HepG2 (cell line): ENCODE results near the gene HTR3B. TPM values are rescaled to one million over a fixed set of nuclear protein-coding genes. Genes with fewer than 3 reads are reported as not detected.

Experiments used
- BCLAF1 ChIP-seq: fragments of 450-650 bp; IDR thresholded peaks from 2 replicates; pipeline ENCODE4 v1.6.1; 2017; ENCODE audit warnings: mild to moderate bottlenecking
- BRCA1 ChIP-seq: sonication (generic); formaldehyde crosslinking; IDR thresholded peaks from 2 replicates; pipeline ENCODE4 v1.4.0; 2020; ENCODE audit warnings: missing genetic modification reagents
- GTF2F1 ChIP-seq: fragments of 150-350 bp; IDR thresholded peaks from 2 replicates; pipeline ENCODE4 v1.6.1; 2014; ENCODE audit warnings: low read length
- MEF2D ChIP-seq: sonication (generic); formaldehyde crosslinking; IDR thresholded peaks from 2 replicates; pipeline ENCODE4 v1.5.1; 2020; ENCODE audit warnings: mild to moderate bottlenecking, missing genetic modification reagents
- RCOR2 ChIP-seq: IDR thresholded peaks from 2 replicates; pipeline ENCODE4 v1.6.1; 2016; ENCODE audit warnings: missing biosample characterization, missing genetic modification reagents
- RFX5 ChIP-seq: IDR thresholded peaks from 2 replicates; pipeline ENCODE4 v1.6.1; 2011; ENCODE audit warnings: low read depth, low read length, improper control_type of control experiment
- SALL1 ChIP-seq: sonication (generic); formaldehyde crosslinking; IDR thresholded peaks from 2 replicates; pipeline ENCODE4 v1.8.0; 2022; ENCODE audit warnings: mild to moderate bottlenecking, missing genetic modification reagents
- TCF7L2 ChIP-seq: IDR thresholded peaks from 2 replicates; pipeline ENCODE4 v1.6.1; 2011; ENCODE audit warnings: mild to moderate bottlenecking, low read depth, low read length, moderate library complexity
- YEATS2 ChIP-seq: sonication (generic); formaldehyde crosslinking; IDR thresholded peaks from 2 replicates; pipeline ENCODE4 v1.4.0; 2020; ENCODE audit warnings: missing genetic modification reagents, borderline replicate concordance
- ZFP36L2 ChIP-seq: sonication (generic); formaldehyde crosslinking; IDR thresholded peaks from 2 replicates; pipeline ENCODE4 v1.4.0; 2020; ENCODE audit warnings: missing genetic modification reagents
- ZNF263 ChIP-seq: sonication (generic); formaldehyde crosslinking; IDR thresholded peaks from 2 replicates; pipeline ENCODE4 v1.4.0; 2020; ENCODE audit warnings: missing genetic modification reagents
- ZNF407 ChIP-seq: sonication (generic); formaldehyde crosslinking; IDR thresholded peaks from one replicate; pipeline ENCODE4 v1.5.1; 2020; ENCODE audit warnings: mild to moderate bottlenecking, missing genetic modification reagents; ENCODE audit errors: not compliant biosample characterization
- polyA plus RNA-seq, 8 experiments: library from polyadenylated mRNA; depleted of rRNA in 3 of 8; stranded (reverse) in 7 of 8; unstranded in 1 of 8; fragments of >200 nt; fragmentation: Illumina TruSeq in 4 of 8; extraction: Trizol in 4 of 8; gene quantifications; 2 replicates each; pipeline versions ENCODE4 v1.2.1 to v1.2.3, GENCODE V29; 2011 to 2016; ENCODE audit warnings: low read depth in 4 of 8, missing spikeins in 1 of 8, mixed read lengths in 1 of 8; ENCODE audit not compliant: insufficient read depth in 1 of 8
- total RNA-seq, 5 experiments: library from RNA; depleted of rRNA; stranded (reverse); fragments of >200 nt; fragmentation: Illumina TruSeq; extraction: Trizol; gene quantifications; 2 replicates each; pipeline ENCODE4 v1.2.3, GENCODE V29; 2016; ENCODE audit warnings: low read depth in 1 of 5
- TF ChIP-seq, protein P1 (sequence below): sonication (generic); formaldehyde crosslinking; IDR thresholded peaks from 2 replicates; pipeline ENCODE4 v1.4.0; 2020; ENCODE audit warnings: missing genetic modification reagents, mild to moderate bottlenecking, borderline replicate concordance
- TF ChIP-seq, protein P2 (sequence below): sonication (generic); formaldehyde crosslinking; IDR thresholded peaks from 2 replicates; pipeline ENCODE4 v1.5.0; 2020; ENCODE audit warnings: mild to moderate bottlenecking, low read depth, missing genetic modification reagents, borderline replicate concordance

The HTR3B gene
- total and polyA plus RNA-seq, 2 of the 13 experiments (the other 11 are each of a cell fraction or from before 2014, with no cell fraction given): 0.09 to 1.7 TPM

GRCh38 chr11:113875234-113876073, 29.1 kb upstream of the HTR3B start, which contains the start of gene USP28 (continued):
- 0 out of 2 replicates have a peak, but pooled peaks have one; percentile 24 for TF ChIP-seq RCOR2 (CRISPR knock-in tag)
- TF ChIP-seq BRCA1: peak; percentile 87; the same call in 1 of the 2 replicates
- 0 out of 2 replicates have a peak, but pooled peaks have one; percentile 27 for TF ChIP-seq YEATS2 (CRISPR knock-in tag)
- peak; percentile 66; the same call in 1 of the 2 replicates for TF ChIP-seq SALL1 (CRISPR knock-in tag)
- no peak for TF ChIP-seq RFX5
- TF ChIP-seq ZNF263 (CRISPR knock-in tag): no peak
- TF ChIP-seq, protein P1, sequence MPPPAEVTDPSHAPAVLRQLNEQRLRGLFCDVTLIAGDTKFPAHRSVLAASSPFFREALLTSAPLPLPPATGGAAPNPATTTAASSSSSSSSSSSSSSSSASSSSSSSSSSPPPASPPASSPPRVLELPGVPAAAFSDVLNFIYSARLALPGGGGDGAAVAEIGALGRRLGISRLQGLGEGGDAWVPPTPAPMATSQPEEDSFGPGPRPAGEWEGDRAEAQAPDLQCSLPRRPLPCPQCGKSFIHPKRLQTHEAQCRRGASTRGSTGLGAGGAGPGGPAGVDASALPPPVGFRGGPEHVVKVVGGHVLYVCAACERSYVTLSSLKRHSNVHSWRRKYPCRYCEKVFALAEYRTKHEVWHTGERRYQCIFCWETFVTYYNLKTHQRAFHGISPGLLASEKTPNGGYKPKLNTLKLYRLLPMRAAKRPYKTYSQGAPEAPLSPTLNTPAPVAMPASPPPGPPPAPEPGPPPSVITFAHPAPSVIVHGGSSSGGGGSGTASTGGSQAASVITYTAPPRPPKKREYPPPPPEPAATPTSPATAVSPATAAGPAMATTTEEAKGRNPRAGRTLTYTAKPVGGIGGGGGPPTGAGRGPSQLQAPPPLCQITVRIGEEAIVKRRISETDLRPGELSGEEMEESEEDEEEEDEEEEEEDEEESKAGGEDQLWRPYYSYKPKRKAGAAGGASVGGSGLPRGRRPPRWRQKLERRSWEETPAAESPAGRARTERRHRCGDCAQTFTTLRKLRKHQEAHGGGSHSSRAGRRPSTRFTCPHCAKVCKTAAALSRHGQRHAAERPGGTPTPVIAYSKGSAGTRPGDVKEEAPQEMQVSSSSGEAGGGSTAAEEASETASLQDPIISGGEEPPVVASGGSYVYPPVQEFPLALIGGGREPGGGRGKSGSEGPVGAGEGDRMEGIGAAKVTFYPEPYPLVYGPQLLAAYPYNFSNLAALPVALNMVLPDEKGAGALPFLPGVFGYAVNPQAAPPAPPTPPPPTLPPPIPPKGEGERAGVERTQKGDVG (CRISPR knock-in tag): no peak
- no peak for TF ChIP-seq TCF7L2
- TF ChIP-seq ZFP36L2: 0 out of 2 replicates have a peak, but pooled peaks have one; percentile 58
- TF ChIP-seq GTF2F1: peak; percentile 92
- TF ChIP-seq BCLAF1: no peak
- peak; percentile 12 for TF ChIP-seq ZNF407 (CRISPR knock-in tag)
- TF ChIP-seq, protein P2, sequence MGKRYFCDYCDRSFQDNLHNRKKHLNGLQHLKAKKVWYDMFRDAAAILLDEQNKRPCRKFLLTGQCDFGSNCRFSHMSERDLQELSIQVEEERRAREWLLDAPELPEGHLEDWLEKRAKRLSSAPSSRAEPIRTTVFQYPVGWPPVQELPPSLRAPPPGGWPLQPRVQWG (CRISPR knock-in tag): no peak
- no peak for TF ChIP-seq MEF2D (CRISPR knock-in tag)
